ENCODE measurements around the gene APOM. TPM values are rescaled to one million over a fixed set of nuclear protein-coding genes. Genes with fewer than 3 reads are reported as not detected.

The APOM gene
- polyA plus RNA-seq, 3 donors: 4.2 to 8.3 (median 4.8) TPM

DNA sequence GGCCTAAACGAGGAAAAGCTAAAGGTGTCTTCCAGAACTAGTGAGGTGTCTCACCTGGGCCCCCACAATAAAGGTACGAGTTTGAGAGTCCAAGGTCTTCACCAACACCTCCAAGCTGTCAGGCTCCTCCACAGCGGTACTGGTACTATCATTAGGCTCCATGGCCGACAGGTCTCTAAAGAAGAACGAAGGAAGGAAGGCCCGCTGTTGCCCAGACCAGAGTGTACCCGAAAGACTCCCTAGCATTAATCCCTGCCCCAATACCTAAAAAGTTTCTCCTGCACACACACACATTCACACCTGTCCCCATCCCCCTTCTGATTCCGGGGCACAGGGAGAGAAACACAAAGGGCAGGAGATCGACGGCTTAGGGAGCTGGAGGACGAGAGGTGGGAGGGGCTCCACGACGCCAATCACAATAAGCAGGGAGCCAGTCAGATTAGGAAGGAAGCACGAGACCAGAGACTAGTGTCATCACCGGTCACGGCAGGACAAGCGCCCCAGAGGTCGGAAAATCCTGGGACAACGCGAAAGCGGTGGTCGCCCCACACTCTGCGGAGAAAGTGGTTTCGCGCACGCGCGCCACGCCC lies 4.0 kb upstream of the APOM start:
- H3K79me2 ChIP-seq (ENCODE audit: insufficient read depth, low read length): peaks cover 83% of the 10 kb centered on the region
- H3K36me3 ChIP-seq (replicated peaks in 1 of 2; ENCODE audit: control insufficient read depth in 1 of 2, insufficient read depth in 2 of 2, low read length in 2 of 2): peaks cover 30 to 61% of the 10 kb centered on the region in 2 donors

DNA sequence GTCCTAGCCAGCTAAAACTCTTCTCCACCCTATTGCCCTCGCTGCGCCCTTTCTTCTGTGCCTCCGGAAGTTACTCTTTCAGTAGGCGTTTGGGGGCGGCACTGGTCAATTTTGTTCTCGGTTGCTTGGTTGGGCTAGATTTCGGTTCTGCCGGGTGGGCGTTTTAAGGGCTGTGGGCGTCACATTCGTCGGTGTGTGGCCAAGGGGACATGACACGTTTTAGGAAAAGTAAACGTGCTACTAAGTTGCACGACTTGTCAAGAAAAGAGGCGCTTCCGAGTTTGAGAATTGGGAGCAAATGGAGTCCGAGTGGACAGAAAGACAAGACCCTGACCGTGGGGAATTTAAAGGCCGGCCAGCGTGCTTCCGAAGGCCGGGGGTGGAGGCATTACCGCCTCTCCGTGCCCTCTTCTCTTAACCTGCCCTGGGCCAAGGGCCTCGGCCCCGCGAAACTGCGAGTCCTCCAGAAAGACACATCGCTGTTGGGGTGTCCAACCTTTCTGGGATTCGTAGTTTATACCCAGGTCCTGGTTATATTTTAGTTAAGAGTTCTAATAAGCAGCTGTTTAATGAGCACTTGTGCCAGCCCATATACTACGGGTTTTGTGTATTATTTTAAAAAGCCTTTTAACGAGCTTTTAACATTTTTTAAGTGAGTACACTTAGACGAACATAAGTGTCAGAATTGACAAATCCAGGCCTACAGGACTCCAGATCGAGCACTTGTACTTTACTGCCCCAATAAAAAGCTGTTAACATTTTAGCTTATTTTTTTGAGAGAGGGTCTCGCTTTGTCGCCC lies 2.6 kb upstream of the APOM start:
- TF ChIP-seq, protein P1, sequence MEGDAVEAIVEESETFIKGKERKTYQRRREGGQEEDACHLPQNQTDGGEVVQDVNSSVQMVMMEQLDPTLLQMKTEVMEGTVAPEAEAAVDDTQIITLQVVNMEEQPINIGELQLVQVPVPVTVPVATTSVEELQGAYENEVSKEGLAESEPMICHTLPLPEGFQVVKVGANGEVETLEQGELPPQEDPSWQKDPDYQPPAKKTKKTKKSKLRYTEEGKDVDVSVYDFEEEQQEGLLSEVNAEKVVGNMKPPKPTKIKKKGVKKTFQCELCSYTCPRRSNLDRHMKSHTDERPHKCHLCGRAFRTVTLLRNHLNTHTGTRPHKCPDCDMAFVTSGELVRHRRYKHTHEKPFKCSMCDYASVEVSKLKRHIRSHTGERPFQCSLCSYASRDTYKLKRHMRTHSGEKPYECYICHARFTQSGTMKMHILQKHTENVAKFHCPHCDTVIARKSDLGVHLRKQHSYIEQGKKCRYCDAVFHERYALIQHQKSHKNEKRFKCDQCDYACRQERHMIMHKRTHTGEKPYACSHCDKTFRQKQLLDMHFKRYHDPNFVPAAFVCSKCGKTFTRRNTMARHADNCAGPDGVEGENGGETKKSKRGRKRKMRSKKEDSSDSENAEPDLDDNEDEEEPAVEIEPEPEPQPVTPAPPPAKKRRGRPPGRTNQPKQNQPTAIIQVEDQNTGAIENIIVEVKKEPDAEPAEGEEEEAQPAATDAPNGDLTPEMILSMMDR (IDR thresholded peaks at IDR 0.05): no peak
- Histone ChIP-seq H3K27me3 (ENCODE audit: control insufficient read depth in 2 of 2, insufficient read depth in 2 of 2, low read length in 2 of 2) (no peaks in the 10 kb centered on the region), H3K36me3 (replicated peaks in 1 of 2; ENCODE audit: control insufficient read depth in 1 of 2, insufficient read depth in 2 of 2, low read length in 2 of 2) (peaks cover 27 to 61% of the 10 kb centered on the region in 2 donors), H3K79me2 (ENCODE audit: insufficient read depth, low read length) (peaks cover 88% of the 10 kb centered on the region), H2AFZ (ENCODE audit: insufficient read depth, low read depth, low read length, poor library complexity, severe bottlenecking) (peak overlapping the region; percentile 82), H4K20me1 (ENCODE audit: insufficient read depth, low read length) (peaks cover 32% of the 10 kb centered on the region), H3K9ac (ENCODE audit: insufficient read depth, low read length, poor library complexity, severe bottlenecking) (peak overlapping the region; percentile 95), H3K27ac (ENCODE audit: low read depth in 1 of 2, low read length in 2 of 2) (peak overlapping the region; percentile 95 to 98), H3K9me3 (replicated peaks in 1 of 2; ENCODE audit: control insufficient read depth in 1 of 2, insufficient read depth in 1 of 2, low read length in 2 of 2) (no peaks in the 10 kb centered on the region), H3K4me1 (ENCODE audit: control insufficient read depth in 1 of 2, insufficient read depth in 2 of 2, low read length in 2 of 2) (peaks cover 20 to 40% of the 10 kb centered on the region in 2 donors), H3K4me2 (replicated peaks; ENCODE audit: extremely low read depth, low read length, poor library complexity, severe bottlenecking) (peak overlapping the region; percentile 88), H3K4me3 (replicated peaks in 1 of 3; ENCODE audit: low read depth in 2 of 3, low read length in 3 of 3) (peak overlapping the region; percentile 48 to 87 (median 76))
- DNase-seq: peak in 1 of 3 donors; percentile 83
- H3K4me1 Mint-ChIP-seq: peaks cover 39% of the 10 kb centered on the region
- peak overlapping the region; percentile 99 to 100 (median 100) for H3K27ac Mint-ChIP-seq
- peaks cover 0 to 10% (median 5%) of the 10 kb centered on the region in 3 donors for H3K27me3 Mint-ChIP-seq (ENCODE audit: low read depth in 3 of 3)
- intact Hi-C loops (cut with micrococcal nuclease): loop anchor here (1.0 to 2.0 kb wide), 2 partner anchors 12 to 32 kb away; partner anchors contain the start of gene PRRC2A (in 2 of the 2)
- peak overlapping the region; percentile 93 to 99 for H3K4me3 Mint-ChIP-seq
- H3K36me3 Mint-ChIP-seq: peaks cover 49 to 63% of the 10 kb centered on the region in 2 donors
- 5% methylated on average over 24 of the region's 37 CpGs for WGBS (ENCODE audit: insufficient coverage)
- peaks cover 0 to 2% (median 0%) of the 10 kb centered on the region in 7 donors for H3K9me3 Mint-ChIP-seq

More for the DNA sequence above, 4.0 kb upstream of the APOM start:
- H3K4me3 ChIP-seq (replicated peaks in 1 of 3; ENCODE audit: low read depth in 2 of 3, low read length in 3 of 3): peak overlapping the region; percentile 48 to 87 (median 76)
- no peaks in the 10 kb centered on the region for H3K27me3 ChIP-seq (ENCODE audit: control insufficient read depth in 2 of 2, insufficient read depth in 2 of 2, low read length in 2 of 2)
- Mint-ChIP-seq H3K4me3 (peak overlapping the region; percentile 93 to 99), H3K27ac (peak overlapping the region; percentile 99 to 100 (median 100)), H3K9me3 (no peaks in the 10 kb centered on the region), H3K4me1 (peaks cover 28% of the 10 kb centered on the region), H3K36me3 (peaks cover 54 to 63% of the 10 kb centered on the region in 2 donors), H3K27me3 (ENCODE audit: low read depth in 3 of 3) (peaks cover 0 to 10% (median 5%) of the 10 kb centered on the region in 3 donors)
- H3K27ac ChIP-seq (ENCODE audit: low read depth in 1 of 2, low read length in 2 of 2): peak overlapping the region; percentile 95 to 98
- peak; percentile 80 to 93 (median 88) for DNase-seq
- peak overlapping the region; percentile 88 for H3K4me2 ChIP-seq (replicated peaks; ENCODE audit: extremely low read depth, low read length, poor library complexity, severe bottlenecking)
- TF ChIP-seq, protein P1 (IDR thresholded peaks at IDR 0.05): no peak
- no peaks in the 10 kb centered on the region for H3K9me3 ChIP-seq (replicated peaks in 1 of 2; ENCODE audit: control insufficient read depth in 1 of 2, insufficient read depth in 1 of 2, low read length in 2 of 2)
- peaks cover 32% of the 10 kb centered on the region for H4K20me1 ChIP-seq (ENCODE audit: insufficient read depth, low read length)
- H3K4me1 ChIP-seq (ENCODE audit: control insufficient read depth in 1 of 2, insufficient read depth in 2 of 2, low read length in 2 of 2): peaks cover 20 to 29% of the 10 kb centered on the region in 2 donors
- H3K9ac ChIP-seq (ENCODE audit: insufficient read depth, low read length, poor library complexity, severe bottlenecking): peak overlapping the region; percentile 95
- intact Hi-C loops (cut with micrococcal nuclease): loop anchor here (1.0 to 2.0 kb wide), 2 partner anchors 14 to 31 kb away; partner anchors contain the start of gene PRRC2A (in 2 of the 2)
- peak overlapping the region; percentile 82 for H2AFZ ChIP-seq (ENCODE audit: insufficient read depth, low read depth, low read length, poor library complexity, severe bottlenecking)
- WGBS (ENCODE audit: insufficient coverage): 4% methylated on average over 28 of the region's 29 CpGs
